Ascending aorta (tissue), 2 donors: ENCODE results near the gene RTN3. TPM values are rescaled to one million over a fixed set of nuclear protein-coding genes. Genes with fewer than 3 reads are reported as not detected.

Source experiments
- DNase-seq, 2 donors: peaks; one replicate each; pipeline ENCODE4 v3.0.0-alpha.2; 2019; ENCODE audit warnings: low spot score in 2 of 2
- H3K27ac ChIP-seq, 2 donors: fragments of 200-600 bp; sonication (generic); one replicate each; pipeline ENCODE4 v1.5.1; 2016 to 2017; ENCODE audit warnings: mild to moderate bottlenecking in 1 of 2
- H3K27me3 ChIP-seq: fragments of 200-600 bp; sonication (generic); one replicate; pipeline ENCODE4 v1.5.1; 2017
- H3K36me3 ChIP-seq, 2 donors: fragments of 200-600 bp; sonication (generic); one replicate each; pipeline ENCODE4 v1.5.1; 2016
- H3K4me1 ChIP-seq, 2 donors: fragments of 200-600 bp; sonication (generic); one replicate each; pipeline ENCODE4 v1.5.1; 2016 to 2017; ENCODE audit warnings: mild to moderate bottlenecking in 1 of 2
- H3K4me3 ChIP-seq, 2 donors: fragments of 200-600 bp; sonication (generic); one replicate each; pipeline ENCODE4 v1.5.1; 2016 to 2017; ENCODE audit warnings: mild to moderate bottlenecking in 1 of 2
- H3K9me3 ChIP-seq, 2 donors: fragments of 200-600 bp; sonication (generic); one replicate each; pipeline ENCODE4 v1.5.1; 2016
- intact Hi-C: fragments of 100-400 bp; cut with DNase I; formaldehyde crosslinking; loops from one replicate; pipeline ENCODE4 v1.15.1; 2023
- total RNA-seq: library from RNA; depleted of rRNA; stranded (reverse); fragments of >200 nt; gene quantifications from one replicate; pipeline ENCODE4 v1.1.0, GENCODE V29; 2016
- TF ChIP-seq, protein P1 (sequence below), 3 experiments: fragments of 200-600 bp in 2 of 3; fragments of 450-650 bp in 1 of 3; sonication (generic) in 2 of 3; IDR thresholded peaks; one replicate each; pipeline ENCODE4 v1.5.1; 2016 to 2019; ENCODE audit warnings: antibody characterized with exemption in 3 of 3, mild to moderate bottlenecking in 1 of 3, moderate library complexity in 1 of 3

The RTN3 gene
- total RNA-seq, 1 donor from 2014 or later = 49.5 TPM

DNA sequence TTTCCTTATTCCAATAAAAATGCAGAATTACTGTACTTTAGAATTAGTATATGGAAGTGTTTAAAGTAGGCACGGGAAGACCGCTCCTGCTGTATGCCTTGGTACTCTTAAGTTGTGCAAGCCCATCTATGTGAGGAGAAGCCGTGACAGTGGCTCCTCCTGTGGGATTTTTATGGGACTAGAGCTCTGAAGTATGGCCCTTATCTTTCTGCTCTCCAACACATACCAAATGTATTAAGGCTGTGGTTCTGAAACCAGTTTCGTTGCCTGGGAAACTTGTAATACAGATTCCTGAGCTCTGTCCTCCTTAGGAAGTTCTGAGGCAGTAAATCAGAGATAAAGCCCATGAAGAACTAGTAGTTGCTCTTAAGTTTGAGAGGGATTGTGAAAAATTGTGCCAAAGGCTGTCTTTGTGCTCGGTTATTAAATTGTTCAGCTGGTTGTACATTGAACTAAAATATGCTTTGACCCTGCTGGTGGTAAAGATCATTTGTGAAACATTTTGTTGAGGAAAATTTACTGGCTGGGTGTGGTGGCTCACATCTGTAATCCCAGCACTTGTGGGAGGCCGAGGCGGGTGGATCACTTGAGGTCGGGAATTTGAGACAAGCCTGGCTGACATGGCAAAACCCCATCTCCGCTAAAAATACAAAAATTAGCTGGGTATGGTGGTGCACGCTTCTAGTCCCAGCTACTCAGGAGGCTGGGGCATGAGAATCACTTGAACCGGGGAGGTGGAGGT lies 29.3 kb downstream of the RTN3 start:
- no peaks in the 10 kb centered on the region for H3K36me3 ChIP-seq
- TF ChIP-seq, protein P1, sequence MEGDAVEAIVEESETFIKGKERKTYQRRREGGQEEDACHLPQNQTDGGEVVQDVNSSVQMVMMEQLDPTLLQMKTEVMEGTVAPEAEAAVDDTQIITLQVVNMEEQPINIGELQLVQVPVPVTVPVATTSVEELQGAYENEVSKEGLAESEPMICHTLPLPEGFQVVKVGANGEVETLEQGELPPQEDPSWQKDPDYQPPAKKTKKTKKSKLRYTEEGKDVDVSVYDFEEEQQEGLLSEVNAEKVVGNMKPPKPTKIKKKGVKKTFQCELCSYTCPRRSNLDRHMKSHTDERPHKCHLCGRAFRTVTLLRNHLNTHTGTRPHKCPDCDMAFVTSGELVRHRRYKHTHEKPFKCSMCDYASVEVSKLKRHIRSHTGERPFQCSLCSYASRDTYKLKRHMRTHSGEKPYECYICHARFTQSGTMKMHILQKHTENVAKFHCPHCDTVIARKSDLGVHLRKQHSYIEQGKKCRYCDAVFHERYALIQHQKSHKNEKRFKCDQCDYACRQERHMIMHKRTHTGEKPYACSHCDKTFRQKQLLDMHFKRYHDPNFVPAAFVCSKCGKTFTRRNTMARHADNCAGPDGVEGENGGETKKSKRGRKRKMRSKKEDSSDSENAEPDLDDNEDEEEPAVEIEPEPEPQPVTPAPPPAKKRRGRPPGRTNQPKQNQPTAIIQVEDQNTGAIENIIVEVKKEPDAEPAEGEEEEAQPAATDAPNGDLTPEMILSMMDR (IDR thresholded peaks at IDR 0.05) = peak in 1 of 3 experiments; percentile 15
- H3K27ac ChIP-seq = no peak overlapping the region
- no peak overlapping the region for H3K4me3 ChIP-seq
- H3K27me3 ChIP-seq = no peaks in the 10 kb centered on the region
- H3K9me3 ChIP-seq = no peaks in the 10 kb centered on the region
- DNase-seq = no peak
- intact Hi-C loops = no loop called here
- H3K4me1 ChIP-seq = no peaks in the 10 kb centered on the region

DNA sequence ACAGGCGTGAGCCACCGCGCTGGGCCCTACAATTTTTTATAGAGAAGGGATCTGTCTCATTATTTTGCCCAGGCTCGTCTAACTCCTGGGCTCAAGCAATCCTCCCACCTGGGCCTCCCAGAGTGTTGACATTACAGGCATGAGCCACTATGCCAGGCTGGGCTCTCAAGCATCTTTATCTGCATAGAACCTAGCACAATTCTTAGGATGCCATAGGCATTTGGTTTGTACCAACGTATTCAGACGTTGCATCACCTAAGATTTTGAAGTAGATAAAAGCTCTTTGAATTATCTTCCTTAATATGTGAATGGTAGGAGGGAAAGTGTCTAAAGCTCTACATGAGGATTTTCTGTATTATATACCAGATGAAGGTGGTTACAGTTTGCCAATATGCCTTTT lies 30.5 kb downstream of the RTN3 start:
- Histone ChIP-seq H3K27me3 (no peaks in the 10 kb centered on the region), H3K4me1 (no peaks in the 10 kb centered on the region), H3K27ac (no peak overlapping the region), H3K4me3 (no peak overlapping the region), H3K9me3 (no peaks in the 10 kb centered on the region), H3K36me3 (no peaks in the 10 kb centered on the region)
- TF ChIP-seq, protein P1 (IDR thresholded peaks at IDR 0.05) = no peak
- intact Hi-C loops = no loop called here
- no peak for DNase-seq

- intact Hi-C loops = no loop called here
- Histone ChIP-seq H3K36me3 (no peaks in the 10 kb centered on the region), H3K4me1 (no peaks in the 10 kb centered on the region), H3K27ac (no peak overlapping the region), H3K9me3 (no peaks in the 10 kb centered on the region), H3K27me3 (no peaks in the 10 kb centered on the region), H3K4me3 (no peak overlapping the region)
- no peak for DNase-seq
- TF ChIP-seq, protein P1 (IDR thresholded peaks at IDR 0.05) = no peak
Measured at GRCh38 chr11:63713766-63714165, 32.5 kb downstream of the RTN3 start.

- Histone ChIP-seq H3K4me1 (no peaks in the 10 kb centered on the region), H3K9me3 (no peaks in the 10 kb centered on the region), H3K36me3 (no peaks in the 10 kb centered on the region), H3K27me3 (no peaks in the 10 kb centered on the region), H3K27ac (no peak overlapping the region), H3K4me3 (no peak overlapping the region)
- DNase-seq = no peak
- TF ChIP-seq, protein P1 (IDR thresholded peaks at IDR 0.05) = no peak
- intact Hi-C loops = no loop called here
Measured at GRCh38 chr11:63716046-63716445, 34.7 kb downstream of the RTN3 start.

- no peaks in the 10 kb centered on the region for H3K36me3 ChIP-seq
- H3K4me3 ChIP-seq = no peak overlapping the region
- intact Hi-C loops = no loop called here
- H3K27ac ChIP-seq = no peak overlapping the region
- TF ChIP-seq, protein P1 (IDR thresholded peaks at IDR 0.05) = no peak
- no peaks in the 10 kb centered on the region for H3K27me3 ChIP-seq
- DNase-seq = no peak
- no peaks in the 10 kb centered on the region for H3K4me1 ChIP-seq
- H3K9me3 ChIP-seq = no peaks in the 10 kb centered on the region
Measured at GRCh38 chr11:63719001-63719400, 37.7 kb downstream of the RTN3 start.
